NCI-H460 (cell line): ENCODE results near the gene ATF6. TPM values are rescaled to one million over a fixed set of nuclear protein-coding genes. Genes with fewer than 3 reads are reported as not detected.
"Not testable (repeated sequence)": the region's sequence is repeated elsewhere in the genome, so short reads cannot be mapped to it uniquely, and the experiment has no call there.

Source experiments
- DNase-seq: peaks from one replicate; pipeline ENCODE4 v3.0.0-alpha.2; 2016; ENCODE audit warnings: low read depth; ENCODE audit errors: extremely low read depth
- total RNA-seq: library from RNA; depleted of rRNA; stranded (reverse); fragments of >200 nt; shearing (Covaris generic); gene quantifications from 2 replicates; pipeline ENCODE4 v1.2.3, GENCODE V29; 2014

Gene ATF6
- total RNA-seq, 1 experiment from 2014 or later, result 56.4 TPM

- no peak for DNase-seq
Measured at GRCh38 chr1:161826478-161826877, 60.4 kb downstream of the ATF6 start.

- no peak for DNase-seq
Measured at GRCh38 chr1:161827786-161828185, 61.7 kb downstream of the ATF6 start.

DNA sequence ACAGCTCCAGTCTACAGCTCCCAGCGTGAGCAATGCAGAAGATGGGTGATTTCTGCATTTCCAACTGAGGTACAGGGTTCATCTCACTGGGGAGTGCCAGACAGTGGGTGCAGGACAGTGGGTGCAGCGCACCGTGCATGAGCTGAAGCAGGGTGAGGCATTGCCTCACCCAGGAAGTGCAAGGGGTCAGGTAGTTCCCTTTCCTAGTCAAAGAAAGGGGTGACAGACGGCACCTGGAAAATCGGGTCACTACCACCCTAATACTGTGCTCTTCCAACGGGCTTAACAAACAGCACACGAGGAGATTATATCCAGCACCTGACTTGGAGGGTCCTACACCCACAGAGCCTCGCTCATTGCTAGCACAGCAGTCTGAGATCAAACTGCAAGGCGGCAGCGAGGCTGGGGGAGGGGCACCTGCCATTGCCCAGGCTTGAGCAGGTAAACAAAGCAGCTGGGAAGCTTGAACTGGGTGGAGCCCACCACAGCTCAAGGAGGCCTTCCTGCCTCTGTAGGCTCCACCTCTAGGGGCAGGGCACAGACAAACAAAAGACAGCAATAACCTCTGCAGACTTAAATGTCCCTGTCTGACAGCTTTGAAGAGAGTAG is 66.3 kb downstream of the ATF6 start:
- not testable (repeated sequence) for DNase-seq

- DNase-seq, result no peak
Measured at GRCh38 chr1:161834967-161835550, 68.9 kb downstream of the ATF6 start.

GRCh38 chr1:161836018-161836417 is 69.9 kb downstream of the ATF6 start:
- no peak for DNase-seq

GRCh38 chr1:161838362-161838761 is 72.2 kb downstream of the ATF6 start:
- DNase-seq, result no peak

DNA sequence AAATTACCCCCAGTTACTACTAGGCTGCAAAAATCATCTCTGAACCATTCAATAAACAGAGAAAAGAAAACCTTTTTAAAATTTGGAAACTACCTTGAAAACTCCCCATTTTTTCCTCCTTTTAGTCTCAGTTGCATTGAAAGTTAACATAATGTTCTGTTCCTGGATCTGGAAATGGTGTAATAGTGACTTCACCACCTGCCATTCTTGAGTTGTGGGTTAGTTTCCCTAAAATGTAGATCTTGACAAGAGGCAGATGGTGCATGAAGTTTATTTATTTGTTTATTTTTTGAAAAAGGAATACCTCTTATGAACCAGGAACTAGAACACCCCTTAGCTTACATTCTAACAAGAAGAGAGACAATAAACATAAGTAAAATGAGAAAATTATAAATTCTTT is 72.8 kb downstream of the ATF6 start:
- no peak for DNase-seq

- no peak for DNase-seq
Measured at GRCh38 chr1:161839591-161839990, 73.5 kb downstream of the ATF6 start.

DNA sequence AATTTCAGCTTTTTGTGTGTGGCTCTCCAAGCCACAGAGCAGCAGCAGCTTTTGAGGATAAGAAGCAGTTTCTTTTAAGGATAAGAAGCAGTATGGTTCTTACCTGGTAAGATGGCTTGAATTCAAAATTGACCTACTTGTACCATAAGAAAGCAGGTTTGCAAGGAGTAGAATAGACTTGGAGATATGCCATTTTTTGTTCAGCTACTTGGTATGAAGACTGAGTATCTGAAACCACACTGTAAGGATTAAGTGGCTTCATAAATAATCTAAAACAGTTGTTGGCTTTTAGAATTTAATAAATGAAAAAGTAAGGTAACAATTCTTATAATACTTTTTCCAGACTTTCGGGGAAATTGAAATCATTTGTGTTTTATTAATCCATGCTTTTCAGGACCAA is 74.2 kb downstream of the ATF6 start:
- no peak for DNase-seq

DNA sequence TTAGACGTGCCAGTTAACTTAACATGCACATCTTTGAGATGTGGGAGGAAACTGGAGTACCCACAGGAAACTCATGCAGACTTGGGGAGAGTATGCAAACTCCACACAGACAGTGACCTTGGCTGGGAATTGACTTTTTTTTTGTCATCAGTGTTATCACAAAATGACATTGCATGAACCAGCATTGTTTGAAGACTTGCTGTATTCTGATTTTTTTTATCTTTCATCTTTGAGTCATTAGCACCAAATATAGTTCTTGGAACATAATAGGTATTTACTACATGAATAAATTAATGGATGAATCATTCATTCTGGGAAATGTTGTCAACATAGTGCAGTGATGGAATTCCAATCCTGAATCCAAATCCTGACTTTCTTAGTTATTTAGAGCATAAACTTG is 77.0 kb downstream of the ATF6 start:
- no peak for DNase-seq

- DNase-seq, result no peak
Measured at GRCh38 chr1:161844696-161845095, 78.6 kb downstream of the ATF6 start.

DNA sequence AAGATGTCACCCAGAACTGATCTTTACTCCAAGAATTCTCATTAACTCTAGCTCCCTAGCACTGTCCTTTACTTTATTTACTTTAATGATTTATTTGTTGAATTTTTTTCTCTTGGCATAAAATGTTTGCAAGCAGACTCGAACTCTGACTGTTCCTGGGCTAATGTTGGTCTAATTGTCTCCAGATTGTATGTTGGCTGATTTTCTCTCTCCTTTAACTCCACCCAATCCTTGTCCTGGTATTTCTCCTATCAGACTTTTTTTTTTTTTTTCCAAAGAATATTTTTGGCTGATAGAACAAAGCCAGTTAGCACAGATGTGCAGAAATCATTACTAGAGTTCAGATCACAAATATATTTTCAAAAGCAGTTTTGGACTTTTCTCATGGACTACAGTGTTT is 82.6 kb downstream of the ATF6 start:
- DNase-seq, result no peak

- DNase-seq, result no peak
Measured at GRCh38 chr1:161849518-161849917, 83.4 kb downstream of the ATF6 start.

DNA sequence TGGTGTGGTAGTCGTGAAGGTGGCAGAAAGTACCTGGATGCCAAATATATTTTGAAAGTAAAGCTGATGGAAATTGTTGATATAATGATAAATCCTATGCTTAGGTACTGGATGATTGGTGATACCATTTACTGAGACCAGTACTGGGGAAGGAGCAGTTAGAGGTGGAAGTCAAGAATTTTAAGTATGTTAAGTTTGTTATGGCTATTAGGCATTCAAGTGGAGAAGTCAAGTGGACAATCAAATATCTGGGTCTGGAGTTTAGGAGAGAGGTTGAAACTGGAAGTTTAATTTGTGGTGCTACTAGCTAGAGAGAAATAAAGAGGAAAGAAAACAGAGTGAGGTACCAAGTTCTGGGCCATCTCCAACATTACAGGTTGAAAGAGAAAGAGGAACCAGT is 89.1 kb downstream of the ATF6 start:
- DNase-seq, result no peak

GRCh38 chr1:161858271-161858670 is 92.2 kb downstream of the ATF6 start:
- no peak for DNase-seq

DNA sequence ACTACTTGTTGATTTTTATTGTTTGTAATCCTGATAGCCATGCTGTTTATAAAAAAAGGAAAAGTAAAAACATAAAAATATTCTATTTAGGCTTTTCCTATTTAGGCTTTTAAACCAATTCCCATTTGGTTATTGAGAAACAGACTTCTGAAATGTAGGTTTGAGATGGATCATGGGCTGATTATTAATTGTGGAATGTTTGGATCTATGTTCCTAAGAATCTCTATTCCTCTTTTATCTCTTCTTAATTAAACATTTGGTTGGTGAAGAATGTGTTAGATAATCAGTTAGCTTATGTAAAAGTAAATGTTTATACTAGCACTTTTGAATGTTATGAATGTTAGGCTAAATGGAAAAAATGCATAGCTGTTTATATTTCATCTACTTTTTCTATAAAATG is 97.4 kb downstream of the ATF6 start:
- DNase-seq, result no peak

DNA sequence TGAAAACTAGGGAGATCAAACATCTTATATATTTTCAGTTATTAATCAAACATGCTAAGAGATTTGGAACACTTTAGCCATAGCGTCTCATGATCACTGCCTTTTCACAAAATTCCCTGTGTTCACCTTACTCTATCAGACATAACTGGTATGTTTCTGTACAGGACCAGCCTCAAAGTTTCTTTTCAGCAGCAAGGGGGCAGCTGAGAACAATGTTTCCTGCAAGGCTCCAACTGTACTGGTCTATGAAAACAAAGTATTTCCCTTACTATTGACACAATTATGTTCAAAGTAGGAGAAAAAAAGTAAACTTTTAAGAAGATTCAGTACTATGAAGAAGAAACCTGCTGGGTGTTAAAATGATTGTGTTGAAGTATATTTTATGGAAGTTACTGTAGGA is 98.5 kb downstream of the ATF6 start:
- no peak for DNase-seq

DNA sequence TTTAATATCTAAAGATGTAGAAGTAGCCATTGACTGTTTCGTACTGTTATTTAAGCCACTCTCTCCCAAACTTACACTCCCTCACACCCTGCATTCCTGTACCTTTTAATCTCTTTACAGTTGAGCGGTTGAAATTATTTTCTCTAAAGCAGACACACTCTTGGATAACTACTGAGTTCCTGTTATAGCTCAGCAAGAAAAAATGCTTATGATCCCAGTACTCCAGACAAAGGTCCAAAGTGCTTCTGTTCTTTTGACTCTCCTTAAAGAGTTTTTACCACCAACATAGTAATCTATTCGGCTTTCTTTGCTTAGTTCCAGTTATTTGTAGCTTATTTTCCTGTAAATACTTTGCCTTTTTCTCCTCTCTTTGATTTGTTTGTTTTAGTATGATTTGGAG is 100.1 kb downstream of the ATF6 start:
- no peak for DNase-seq

DNA sequence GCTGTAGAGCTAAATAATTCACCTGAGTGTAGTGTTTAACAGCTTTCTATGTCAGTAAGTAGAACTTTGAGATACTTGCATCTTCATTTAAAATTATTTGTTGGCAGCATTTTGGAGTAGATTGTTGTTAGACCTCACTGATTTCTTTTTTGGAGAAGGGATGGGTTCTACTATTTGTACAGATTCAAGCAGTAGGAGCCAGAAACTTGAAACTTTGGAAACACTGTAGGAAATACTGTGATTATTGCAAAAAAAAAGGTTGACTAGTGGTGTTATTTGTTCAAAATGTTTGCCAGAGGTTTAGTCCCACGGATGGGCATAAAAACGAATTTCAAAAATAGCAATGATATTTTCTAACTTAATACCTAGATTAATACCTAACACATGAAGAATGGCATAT is 102.7 kb downstream of the ATF6 start:
- DNase-seq, result no peak

DNA sequence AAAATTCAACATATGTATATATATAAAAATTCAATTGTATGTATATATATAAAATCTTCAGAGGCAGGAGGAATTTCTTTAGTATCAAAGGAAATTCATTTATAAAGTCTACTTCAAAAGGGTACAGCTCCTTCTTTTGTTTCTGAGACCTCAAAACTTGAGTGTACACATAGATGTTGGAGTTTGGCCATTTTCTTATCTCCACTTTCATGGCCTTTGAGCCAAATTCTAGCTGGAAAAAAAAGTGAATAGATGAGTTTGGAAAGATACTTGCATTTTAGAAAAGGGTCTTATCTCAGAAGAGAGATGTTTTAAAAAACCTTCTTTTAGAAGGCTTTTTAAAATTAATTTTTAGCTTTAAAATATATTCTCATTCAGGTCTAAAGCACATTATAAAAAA is 103.2 kb downstream of the ATF6 start:
- DNase-seq, result no peak

GRCh38 chr1:161872506-161872905 is 106.4 kb downstream of the ATF6 start:
- no peak for DNase-seq

DNA sequence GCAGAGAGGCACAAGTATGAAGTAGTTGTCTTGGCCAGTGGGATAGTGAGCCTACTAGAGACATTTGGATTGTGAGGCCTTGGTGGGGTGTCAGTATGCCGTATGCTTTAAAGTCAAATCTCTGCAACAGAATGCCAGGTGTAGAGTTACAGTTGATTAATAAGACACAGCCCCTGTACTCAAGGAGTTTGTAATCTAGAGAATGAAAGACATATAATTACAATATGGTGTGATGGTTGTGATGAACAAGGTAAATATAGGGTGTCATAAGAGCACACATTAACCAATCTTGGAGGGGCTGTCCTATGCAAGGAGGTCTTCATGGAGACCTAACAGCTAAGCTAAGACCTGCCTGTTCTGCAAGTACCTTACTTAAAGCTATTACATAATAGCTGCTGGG is 113.1 kb downstream of the ATF6 start:
- DNase-seq, result no peak

- DNase-seq, result no peak
Measured at GRCh38 chr1:161884475-161884874, 118.4 kb downstream of the ATF6 start.
